PFSK-1 (cell line): Measurements from ENCODE around the gene USP4.

ENCODE experiments used
- FOXP2 ChIP-seq: optimal IDR thresholded peaks from 2 replicates; pipeline ENCODE3; 2011; ENCODE audit warnings: borderline replicate concordance, control low read depth, inconsistent platforms; ENCODE audit not compliant: insufficient read depth; ENCODE audit errors: extremely low read length, extremely low read depth
- POLR2AphosphoS5 ChIP-seq: IDR thresholded peaks from 2 replicates; pipeline ENCODE4 v1.6.1; 2012; ENCODE audit warnings: low read depth, mild to moderate bottlenecking, control low read depth, low read length, moderate library complexity
- REST ChIP-seq, 2 experiments: IDR thresholded peaks; 2 replicates each; pipeline versions ENCODE4 v1.6.1 to v1.8.0; 2011 to 2012; ENCODE audit warnings: low read depth in 2 of 2, low read length in 2 of 2, control low read depth in 1 of 2, inconsistent platforms in 1 of 2, mild to moderate bottlenecking in 1 of 2, moderate library complexity in 1 of 2; ENCODE audit not compliant: insufficient read depth in 1 of 2
- SIN3A ChIP-seq: IDR thresholded peaks from 2 replicates; pipeline ENCODE4 v1.6.1; 2012; ENCODE audit warnings: mild to moderate bottlenecking, low read length, moderate library complexity, borderline replicate concordance; ENCODE audit not compliant: insufficient read depth
- TAF1 ChIP-seq: IDR thresholded peaks from 2 replicates; pipeline ENCODE4 v1.6.1; 2012; ENCODE audit warnings: low read length, control low read depth, borderline replicate concordance; ENCODE audit not compliant: insufficient read depth

The USP4 gene

GRCh38 chr3:49244581-49245205, 95.2 kb downstream of the USP4 start:
- no peak for TF ChIP-seq REST (IDR thresholded peaks at IDR 0.05; ENCODE audit: insufficient read depth in 1 of 2, low read depth in 2 of 2, low read length in 2 of 2)
- no peak for TF ChIP-seq FOXP2
- no peak for TF ChIP-seq TAF1
- TF ChIP-seq SIN3A, result no peak
- no peak for TF ChIP-seq POLR2AphosphoS5

- no peak for TF ChIP-seq TAF1
These were observed 101.4 kb downstream of the USP4 start for GRCh38 chr3:49238274-49239127.

GRCh38 chr3:49237344-49237743, 102.5 kb downstream of the USP4 start:
- TF ChIP-seq REST (IDR thresholded peaks at IDR 0.05; ENCODE audit: insufficient read depth in 1 of 2, low read depth in 2 of 2, low read length in 2 of 2), result no peak
- no peak for TF ChIP-seq POLR2AphosphoS5
- no peak for TF ChIP-seq TAF1
- no peak for TF ChIP-seq FOXP2
- TF ChIP-seq SIN3A, result no peak

GRCh38 chr3:49236226-49236625, 103.6 kb downstream of the USP4 start:
- TF ChIP-seq FOXP2 (no peak), TAF1 (no peak), REST (IDR thresholded peaks at IDR 0.05; ENCODE audit: insufficient read depth in 1 of 2, low read depth in 2 of 2, low read length in 2 of 2) (no peak), POLR2AphosphoS5 (no peak), SIN3A (no peak)
